ENCODE measurements around the gene STEAP2.

DNA sequence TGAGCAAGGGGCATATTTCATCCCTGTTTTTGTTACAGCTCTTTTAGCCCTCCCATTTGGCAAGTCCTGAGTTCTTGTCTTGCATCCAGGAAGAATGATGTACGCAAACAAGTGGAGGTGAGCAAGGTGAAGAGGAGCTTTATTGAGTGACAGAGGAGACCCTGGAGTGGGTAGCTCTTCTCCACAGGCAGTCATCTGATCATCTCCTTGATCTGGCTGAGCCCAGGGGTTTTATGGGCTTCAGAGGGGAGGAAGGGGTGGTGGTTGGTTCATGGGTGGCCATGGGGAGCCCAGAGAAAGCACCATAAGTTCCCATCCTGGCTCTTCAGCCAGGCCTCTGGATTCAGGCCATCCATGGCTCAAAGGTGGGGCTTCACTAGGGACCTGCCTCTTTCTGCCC is 35.3 kb upstream of the STEAP2 start:
- TF ChIP-seq CTCF (IDR thresholded peaks at IDR 0.05) (no peak), ATF1 (CRISPR knock-in tag; IDR thresholded peaks at IDR 0.05) (no peak), SP1 (CRISPR knock-in tag; conservative IDR thresholded peaks at IDR 0.05) (no peak), FOXK1 (CRISPR knock-in tag; IDR thresholded peaks at IDR 0.05) (no peak), CREB1 (CRISPR knock-in tag; IDR thresholded peaks at IDR 0.05) (no peak), FOXJ3 (CRISPR knock-in tag; IDR thresholded peaks at IDR 0.05; ENCODE audit: borderline replicate concordance) (no peak), ZNF263 (CRISPR knock-in tag; IDR thresholded peaks at IDR 0.05; ENCODE audit: low read depth) (no peak), ZNF138 (CRISPR knock-in tag; conservative IDR thresholded peaks at IDR 0.05) (no peak), HMGA2 (CRISPR knock-in tag; IDR thresholded peaks at IDR 0.05) (no peak), NFYB (CRISPR knock-in tag; conservative IDR thresholded peaks at IDR 0.05; ENCODE audit: low read depth) (no peak), ATF3 (CRISPR knock-in tag; conservative IDR thresholded peaks at IDR 0.05) (no peak)
- TF ChIP-seq, protein P1, sequence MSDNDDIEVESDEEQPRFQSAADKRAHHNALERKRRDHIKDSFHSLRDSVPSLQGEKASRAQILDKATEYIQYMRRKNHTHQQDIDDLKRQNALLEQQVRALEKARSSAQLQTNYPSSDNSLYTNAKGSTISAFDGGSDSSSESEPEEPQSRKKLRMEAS (CRISPR knock-in tag; IDR thresholded peaks at IDR 0.05) = no peak
- TF ChIP-seq, protein P2, sequence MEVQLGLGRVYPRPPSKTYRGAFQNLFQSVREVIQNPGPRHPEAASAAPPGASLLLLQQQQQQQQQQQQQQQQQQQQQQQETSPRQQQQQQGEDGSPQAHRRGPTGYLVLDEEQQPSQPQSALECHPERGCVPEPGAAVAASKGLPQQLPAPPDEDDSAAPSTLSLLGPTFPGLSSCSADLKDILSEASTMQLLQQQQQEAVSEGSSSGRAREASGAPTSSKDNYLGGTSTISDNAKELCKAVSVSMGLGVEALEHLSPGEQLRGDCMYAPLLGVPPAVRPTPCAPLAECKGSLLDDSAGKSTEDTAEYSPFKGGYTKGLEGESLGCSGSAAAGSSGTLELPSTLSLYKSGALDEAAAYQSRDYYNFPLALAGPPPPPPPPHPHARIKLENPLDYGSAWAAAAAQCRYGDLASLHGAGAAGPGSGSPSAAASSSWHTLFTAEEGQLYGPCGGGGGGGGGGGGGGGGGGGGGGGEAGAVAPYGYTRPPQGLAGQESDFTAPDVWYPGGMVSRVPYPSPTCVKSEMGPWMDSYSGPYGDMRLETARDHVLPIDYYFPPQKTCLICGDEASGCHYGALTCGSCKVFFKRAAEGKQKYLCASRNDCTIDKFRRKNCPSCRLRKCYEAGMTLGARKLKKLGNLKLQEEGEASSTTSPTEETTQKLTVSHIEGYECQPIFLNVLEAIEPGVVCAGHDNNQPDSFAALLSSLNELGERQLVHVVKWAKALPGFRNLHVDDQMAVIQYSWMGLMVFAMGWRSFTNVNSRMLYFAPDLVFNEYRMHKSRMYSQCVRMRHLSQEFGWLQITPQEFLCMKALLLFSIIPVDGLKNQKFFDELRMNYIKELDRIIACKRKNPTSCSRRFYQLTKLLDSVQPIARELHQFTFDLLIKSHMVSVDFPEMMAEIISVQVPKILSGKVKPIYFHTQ (CRISPR knock-in tag; IDR thresholded peaks at IDR 0.05) = no peak
- TF ChIP-seq, protein P3, sequence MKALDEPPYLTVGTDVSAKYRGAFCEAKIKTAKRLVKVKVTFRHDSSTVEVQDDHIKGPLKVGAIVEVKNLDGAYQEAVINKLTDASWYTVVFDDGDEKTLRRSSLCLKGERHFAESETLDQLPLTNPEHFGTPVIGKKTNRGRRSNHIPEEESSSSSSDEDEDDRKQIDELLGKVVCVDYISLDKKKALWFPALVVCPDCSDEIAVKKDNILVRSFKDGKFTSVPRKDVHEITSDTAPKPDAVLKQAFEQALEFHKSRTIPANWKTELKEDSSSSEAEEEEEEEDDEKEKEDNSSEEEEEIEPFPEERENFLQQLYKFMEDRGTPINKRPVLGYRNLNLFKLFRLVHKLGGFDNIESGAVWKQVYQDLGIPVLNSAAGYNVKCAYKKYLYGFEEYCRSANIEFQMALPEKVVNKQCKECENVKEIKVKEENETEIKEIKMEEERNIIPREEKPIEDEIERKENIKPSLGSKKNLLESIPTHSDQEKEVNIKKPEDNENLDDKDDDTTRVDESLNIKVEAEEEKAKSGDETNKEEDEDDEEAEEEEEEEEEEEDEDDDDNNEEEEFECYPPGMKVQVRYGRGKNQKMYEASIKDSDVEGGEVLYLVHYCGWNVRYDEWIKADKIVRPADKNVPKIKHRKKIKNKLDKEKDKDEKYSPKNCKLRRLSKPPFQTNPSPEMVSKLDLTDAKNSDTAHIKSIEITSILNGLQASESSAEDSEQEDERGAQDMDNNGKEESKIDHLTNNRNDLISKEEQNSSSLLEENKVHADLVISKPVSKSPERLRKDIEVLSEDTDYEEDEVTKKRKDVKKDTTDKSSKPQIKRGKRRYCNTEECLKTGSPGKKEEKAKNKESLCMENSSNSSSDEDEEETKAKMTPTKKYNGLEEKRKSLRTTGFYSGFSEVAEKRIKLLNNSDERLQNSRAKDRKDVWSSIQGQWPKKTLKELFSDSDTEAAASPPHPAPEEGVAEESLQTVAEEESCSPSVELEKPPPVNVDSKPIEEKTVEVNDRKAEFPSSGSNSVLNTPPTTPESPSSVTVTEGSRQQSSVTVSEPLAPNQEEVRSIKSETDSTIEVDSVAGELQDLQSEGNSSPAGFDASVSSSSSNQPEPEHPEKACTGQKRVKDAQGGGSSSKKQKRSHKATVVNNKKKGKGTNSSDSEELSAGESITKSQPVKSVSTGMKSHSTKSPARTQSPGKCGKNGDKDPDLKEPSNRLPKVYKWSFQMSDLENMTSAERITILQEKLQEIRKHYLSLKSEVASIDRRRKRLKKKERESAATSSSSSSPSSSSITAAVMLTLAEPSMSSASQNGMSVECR (CRISPR knock-in tag; IDR thresholded peaks at IDR 0.05; ENCODE audit: borderline replicate concordance) = no peak
